ENCODE results near the gene KIAA1958. TPM values are rescaled to one million over a fixed set of nuclear protein-coding genes. Genes with fewer than 3 reads are reported as not detected.

The KIAA1958 gene
- total and polyA plus RNA-seq, 10 of the 15 experiments (the other 5 are each of a cell fraction or from before 2014, with no cell fraction given) = 0.53 to 8.7 (median 4.0) TPM

DNA sequence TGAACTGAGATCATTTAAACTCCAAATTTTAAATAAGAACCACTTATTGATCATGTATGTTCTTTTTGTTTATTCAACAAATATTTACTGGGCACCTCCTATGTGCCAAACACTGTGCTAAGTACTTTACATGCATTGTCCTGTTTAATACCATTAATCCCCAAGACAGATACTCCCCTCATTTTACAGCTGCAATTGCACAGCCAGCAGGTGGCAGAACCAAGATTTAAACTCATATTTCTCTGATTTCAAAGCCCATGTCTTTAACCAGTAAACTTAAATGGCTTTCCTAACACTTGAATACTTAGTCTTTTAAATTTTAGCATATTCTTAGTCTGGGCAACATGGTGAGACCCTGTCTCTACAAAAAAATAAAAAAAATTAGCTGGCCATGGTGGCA is 43.4 kb upstream of the KIAA1958 start (continued):
- TF ChIP-seq, protein P1, sequence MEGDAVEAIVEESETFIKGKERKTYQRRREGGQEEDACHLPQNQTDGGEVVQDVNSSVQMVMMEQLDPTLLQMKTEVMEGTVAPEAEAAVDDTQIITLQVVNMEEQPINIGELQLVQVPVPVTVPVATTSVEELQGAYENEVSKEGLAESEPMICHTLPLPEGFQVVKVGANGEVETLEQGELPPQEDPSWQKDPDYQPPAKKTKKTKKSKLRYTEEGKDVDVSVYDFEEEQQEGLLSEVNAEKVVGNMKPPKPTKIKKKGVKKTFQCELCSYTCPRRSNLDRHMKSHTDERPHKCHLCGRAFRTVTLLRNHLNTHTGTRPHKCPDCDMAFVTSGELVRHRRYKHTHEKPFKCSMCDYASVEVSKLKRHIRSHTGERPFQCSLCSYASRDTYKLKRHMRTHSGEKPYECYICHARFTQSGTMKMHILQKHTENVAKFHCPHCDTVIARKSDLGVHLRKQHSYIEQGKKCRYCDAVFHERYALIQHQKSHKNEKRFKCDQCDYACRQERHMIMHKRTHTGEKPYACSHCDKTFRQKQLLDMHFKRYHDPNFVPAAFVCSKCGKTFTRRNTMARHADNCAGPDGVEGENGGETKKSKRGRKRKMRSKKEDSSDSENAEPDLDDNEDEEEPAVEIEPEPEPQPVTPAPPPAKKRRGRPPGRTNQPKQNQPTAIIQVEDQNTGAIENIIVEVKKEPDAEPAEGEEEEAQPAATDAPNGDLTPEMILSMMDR (IDR thresholded peaks at IDR 0.05 in 2 of 3, conservative IDR thresholded peaks at IDR 0.05 in 1 of 3; ENCODE audit: control insufficient read depth in 2 of 3, extremely low read depth in 1 of 3, insufficient read depth in 1 of 3, low read depth in 3 of 3, low read length in 3 of 3) = peak; percentile 57 to 58 (median 58)
- TF ChIP-seq PML (IDR thresholded peaks at IDR 0.05; ENCODE audit: low read length) = no peak
- TF ChIP-seq KAT2A (conservative IDR thresholded peaks at IDR 0.05; ENCODE audit: control insufficient read depth, low read depth, low read length) = no peak
- TF ChIP-seq CEBPB (IDR thresholded peaks at IDR 0.05; ENCODE audit: borderline replicate concordance in 1 of 2, low read depth in 2 of 2, low read length in 2 of 2) = no peak
- TF ChIP-seq CHD2 (IDR thresholded peaks at IDR 0.05; ENCODE audit: borderline replicate concordance, low read depth, low read length) = no peak
- TF ChIP-seq MXI1 (IDR thresholded peaks at IDR 0.05; ENCODE audit: low read depth, low read length) = no peak
- TF ChIP-seq, protein P2, sequence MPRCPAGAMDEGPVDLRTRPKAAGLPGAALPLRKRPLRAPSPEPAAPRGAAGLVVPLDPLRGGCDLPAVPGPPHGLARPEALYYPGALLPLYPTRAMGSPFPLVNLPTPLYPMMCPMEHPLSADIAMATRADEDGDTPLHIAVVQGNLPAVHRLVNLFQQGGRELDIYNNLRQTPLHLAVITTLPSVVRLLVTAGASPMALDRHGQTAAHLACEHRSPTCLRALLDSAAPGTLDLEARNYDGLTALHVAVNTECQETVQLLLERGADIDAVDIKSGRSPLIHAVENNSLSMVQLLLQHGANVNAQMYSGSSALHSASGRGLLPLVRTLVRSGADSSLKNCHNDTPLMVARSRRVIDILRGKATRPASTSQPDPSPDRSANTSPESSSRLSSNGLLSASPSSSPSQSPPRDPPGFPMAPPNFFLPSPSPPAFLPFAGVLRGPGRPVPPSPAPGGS (IDR thresholded peaks at IDR 0.05; ENCODE audit: borderline replicate concordance, insufficient read depth, low read depth, low read length, poor library complexity, severe bottlenecking) = no peak
- peak; percentile 74; the same call in 1 of the 2 replicates for TF ChIP-seq SMC3 (IDR thresholded peaks at IDR 0.05; ENCODE audit: borderline replicate concordance, low read length)
- TF ChIP-seq RAD21 (IDR thresholded peaks at IDR 0.05; ENCODE audit: insufficient read depth, low read depth, low read length) = peak; percentile 55
- no peak for TF ChIP-seq JUND (IDR thresholded peaks at IDR 0.05; ENCODE audit: low read depth, low read length)
- TF ChIP-seq, protein P3, sequence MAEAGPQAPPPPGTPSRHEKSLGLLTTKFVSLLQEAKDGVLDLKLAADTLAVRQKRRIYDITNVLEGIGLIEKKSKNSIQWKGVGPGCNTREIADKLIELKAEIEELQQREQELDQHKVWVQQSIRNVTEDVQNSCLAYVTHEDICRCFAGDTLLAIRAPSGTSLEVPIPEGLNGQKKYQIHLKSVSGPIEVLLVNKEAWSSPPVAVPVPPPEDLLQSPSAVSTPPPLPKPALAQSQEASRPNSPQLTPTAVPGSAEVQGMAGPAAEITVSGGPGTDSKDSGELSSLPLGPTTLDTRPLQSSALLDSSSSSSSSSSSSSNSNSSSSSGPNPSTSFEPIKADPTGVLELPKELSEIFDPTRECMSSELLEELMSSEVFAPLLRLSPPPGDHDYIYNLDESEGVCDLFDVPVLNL (IDR thresholded peaks at IDR 0.05; ENCODE audit: low read depth, low read length) = no peak
- no peak for TF ChIP-seq ZNF384 (IDR thresholded peaks at IDR 0.05; ENCODE audit: borderline replicate concordance, low read depth, low read length)
- TF ChIP-seq YBX1 (IDR thresholded peaks at IDR 0.05) = no peak

Data from GM12878 (cell line).